ENCODE data around the gene PAX8.

- TF ChIP-seq CTCF (IDR thresholded peaks at IDR 0.05) (peak in 1 of 4 experiments; percentile 16), POLR2A (IDR thresholded peaks at IDR 0.05) (no peak)
These were observed 5.6 kb downstream of the PAX8 start for GRCh38 chr2:113273027-113273551.
